Skeletal muscle satellite cell (primary cell): Measurements from ENCODE around the gene OXA1L.
A peak's percentile ranks its signal among the peaks of the same experiment; 100 is the strongest.
"Not testable (repeated sequence)": the region's sequence is repeated elsewhere in the genome, so short reads cannot be mapped to it uniquely, and the experiment has no call there.

Experiments used
- H3K27me3 ChIP-seq: 2 replicates; pipeline ENCODE4 v1.7.0; 2013; ENCODE audit warnings: low read length; ENCODE audit not compliant: control insufficient read depth, insufficient read depth
- H3K36me3 ChIP-seq: 2 replicates; pipeline ENCODE4 v1.7.0; 2013; ENCODE audit warnings: mild to moderate bottlenecking, control low read depth, low read length; ENCODE audit not compliant: insufficient read depth
- H3K4me1 ChIP-seq: 2 replicates; pipeline ENCODE4 v1.7.0; 2013; ENCODE audit warnings: low read length; ENCODE audit not compliant: control insufficient read depth, insufficient read depth
- H3K4me2 ChIP-seq: 2 replicates; pipeline ENCODE4 v1.7.0; 2013; ENCODE audit warnings: mild to moderate bottlenecking, low read length
- H3K4me3 ChIP-seq: 2 replicates; pipeline ENCODE4 v1.7.0; 2013; ENCODE audit warnings: low read length
- H3K9ac ChIP-seq: 2 replicates; pipeline ENCODE4 v1.7.0; 2013; ENCODE audit warnings: mild to moderate bottlenecking, low read depth, low read length, moderate library complexity
- H3K9me3 ChIP-seq: replicated peaks from 2 replicates; pipeline ENCODE4 v1.7.0; 2013; ENCODE audit warnings: mild to moderate bottlenecking, control low read depth, low read length

The OXA1L gene

DNA sequence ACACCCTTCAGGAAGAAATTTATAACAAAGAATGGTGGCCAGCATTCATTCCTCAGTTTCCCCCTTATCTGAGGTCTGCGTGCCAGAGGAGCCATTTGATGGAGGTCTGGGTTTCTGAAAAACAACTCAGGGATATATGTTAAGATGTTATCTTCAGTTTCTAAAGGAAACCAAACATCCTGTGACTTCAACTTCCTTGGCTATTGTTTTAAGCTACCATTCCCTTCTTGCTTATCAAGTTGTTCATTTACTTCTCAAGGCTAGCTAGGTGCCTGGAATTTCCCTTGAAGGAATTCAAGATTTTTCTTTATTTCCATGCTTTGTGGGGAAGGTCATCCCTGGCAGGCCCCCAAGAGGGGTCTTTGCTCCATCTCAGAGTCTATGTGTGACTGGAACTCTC lies 27.1 kb upstream of the OXA1L start:
- H3K4me3 ChIP-seq = no peak overlapping the region
- no peaks in the 10 kb centered on the region for H3K9me3 ChIP-seq
- H3K4me2 ChIP-seq = no peak overlapping the region
- peaks cover 11% of the 10 kb centered on the region for H3K27me3 ChIP-seq
- H3K36me3 ChIP-seq = no peaks in the 10 kb centered on the region
- no peaks in the 10 kb centered on the region for H3K4me1 ChIP-seq
- H3K9ac ChIP-seq = no peak overlapping the region

DNA sequence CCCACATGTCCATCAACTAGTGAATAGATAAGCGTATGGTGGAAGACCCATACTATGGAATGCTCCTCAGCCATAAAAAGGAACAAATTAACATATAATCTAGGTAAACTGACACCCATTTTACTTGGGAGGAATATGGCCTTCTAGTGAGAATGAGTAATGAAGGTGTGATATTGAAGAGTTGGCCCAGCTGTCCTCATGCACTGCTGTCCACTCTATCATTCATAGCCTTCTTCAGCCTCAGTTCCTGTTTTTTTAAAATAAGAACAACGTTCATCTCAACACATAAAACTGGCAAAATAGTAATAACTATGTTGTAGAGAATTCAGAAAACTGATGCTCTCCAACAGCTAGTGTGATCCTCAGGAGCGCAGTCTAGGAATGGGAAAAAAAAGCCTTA lies 26.5 kb upstream of the OXA1L start:
- no peak overlapping the region for H3K4me3 ChIP-seq
- H3K4me2 ChIP-seq = no peak overlapping the region
- H3K9me3 ChIP-seq = no peaks in the 10 kb centered on the region
- no peaks in the 10 kb centered on the region for H3K4me1 ChIP-seq
- H3K9ac ChIP-seq = no peak overlapping the region
- peaks cover 11% of the 10 kb centered on the region for H3K27me3 ChIP-seq
- no peaks in the 10 kb centered on the region for H3K36me3 ChIP-seq

DNA sequence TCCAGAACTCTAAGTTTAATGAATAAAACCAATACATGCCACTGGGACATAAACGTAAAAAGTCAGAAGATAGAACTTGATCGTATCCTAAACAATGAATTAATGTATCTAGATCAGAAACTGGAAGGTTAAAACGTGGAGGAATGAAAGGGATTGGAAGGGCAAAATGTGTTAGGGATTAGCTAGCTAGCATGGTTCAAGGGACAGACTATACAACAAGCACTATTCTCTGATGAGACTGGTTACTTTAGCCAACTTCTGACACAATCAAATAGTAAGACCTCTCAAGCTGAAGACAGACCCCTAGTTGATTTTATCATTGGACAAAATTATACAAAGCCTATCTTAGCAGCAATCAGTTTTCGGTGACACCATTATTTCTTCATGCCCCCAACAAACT lies 18.7 kb upstream of the OXA1L start:
- H3K36me3 ChIP-seq = no peaks in the 10 kb centered on the region
- H3K27me3 ChIP-seq = peaks cover 23% of the 10 kb centered on the region
- H3K4me2 ChIP-seq = no peak overlapping the region
- no peaks in the 10 kb centered on the region for H3K9me3 ChIP-seq
- no peaks in the 10 kb centered on the region for H3K4me1 ChIP-seq
- H3K9ac ChIP-seq = no peak overlapping the region
- H3K4me3 ChIP-seq = no peak overlapping the region

DNA sequence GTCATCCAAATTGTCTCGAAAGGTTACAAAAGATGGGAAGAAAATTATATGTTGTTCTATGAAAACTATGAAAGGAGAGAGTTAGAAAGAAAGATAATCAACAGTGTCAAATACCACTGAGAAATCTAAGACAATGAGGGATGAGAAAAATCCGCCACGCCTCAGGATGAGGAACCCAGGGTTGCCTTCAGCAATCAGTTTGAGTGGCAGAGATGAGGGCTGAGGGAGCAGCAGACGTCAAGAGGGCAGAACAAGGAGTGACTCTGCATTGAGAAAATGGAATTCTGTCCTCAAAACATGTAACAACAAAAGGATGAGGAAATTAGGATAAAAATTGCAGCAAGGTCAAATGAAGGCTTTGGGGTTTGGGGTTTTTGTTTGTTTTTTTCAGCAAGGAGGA lies 18.3 kb upstream of the OXA1L start:
- Histone ChIP-seq H3K9me3 (no peaks in the 10 kb centered on the region), H3K4me1 (no peaks in the 10 kb centered on the region), H3K27me3 (peaks cover 23% of the 10 kb centered on the region), H3K9ac (no peak overlapping the region), H3K4me2 (no peak overlapping the region), H3K36me3 (no peaks in the 10 kb centered on the region), H3K4me3 (no peak overlapping the region)

DNA sequence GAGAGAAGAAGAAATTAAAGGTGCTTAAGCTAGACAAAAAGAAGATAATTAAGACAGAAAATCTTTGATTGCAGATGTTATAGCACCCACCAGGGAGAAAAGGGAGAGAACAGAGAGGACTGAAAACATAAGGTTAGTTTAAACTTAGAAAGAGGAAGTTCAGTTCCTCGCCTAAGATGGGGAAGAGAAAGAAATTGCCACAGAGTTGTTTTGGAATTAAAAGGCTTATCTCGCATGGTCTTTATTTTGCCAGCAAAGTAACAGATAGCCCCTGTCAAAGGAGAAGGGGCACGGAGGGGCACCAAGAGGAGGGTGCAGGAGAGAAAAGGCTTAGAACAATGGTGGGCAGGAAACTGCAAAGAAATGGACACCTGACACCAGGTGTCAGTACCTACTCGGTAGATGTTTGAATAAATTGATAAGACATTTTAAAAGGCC lies 17.8 kb upstream of the OXA1L start:
- Histone ChIP-seq H3K9ac (no peak overlapping the region), H3K9me3 (no peaks in the 10 kb centered on the region), H3K36me3 (no peaks in the 10 kb centered on the region), H3K4me3 (no peak overlapping the region), H3K27me3 (peaks cover 23% of the 10 kb centered on the region), H3K4me2 (no peak overlapping the region), H3K4me1 (no peaks in the 10 kb centered on the region)

DNA sequence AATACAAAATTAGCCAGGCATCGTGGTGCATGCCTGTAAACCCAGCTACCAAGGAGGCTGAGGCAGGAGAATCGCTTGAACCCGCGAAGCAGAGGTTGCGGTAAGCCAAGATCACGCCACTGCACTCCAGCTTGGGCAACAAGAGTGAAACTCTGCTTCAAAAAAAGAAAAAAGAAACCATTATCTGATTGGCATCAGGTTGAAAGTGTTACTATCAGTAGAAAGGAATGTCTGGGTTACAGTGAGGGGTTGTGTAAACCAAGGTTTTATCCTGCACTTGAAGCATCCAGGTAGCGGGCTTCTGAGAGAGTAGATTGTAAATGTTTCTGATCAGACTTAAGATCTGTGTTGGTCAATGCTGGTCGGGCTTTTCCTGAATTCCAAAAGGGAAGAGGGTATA lies 14.1 kb upstream of the OXA1L start:
- Histone ChIP-seq H3K27me3 (peaks cover 23% of the 10 kb centered on the region), H3K4me3 (no peak overlapping the region), H3K9ac (no peak overlapping the region), H3K36me3 (no peaks in the 10 kb centered on the region), H3K4me2 (no peak overlapping the region), H3K4me1 (no peaks in the 10 kb centered on the region), H3K9me3 (no peaks in the 10 kb centered on the region)

DNA sequence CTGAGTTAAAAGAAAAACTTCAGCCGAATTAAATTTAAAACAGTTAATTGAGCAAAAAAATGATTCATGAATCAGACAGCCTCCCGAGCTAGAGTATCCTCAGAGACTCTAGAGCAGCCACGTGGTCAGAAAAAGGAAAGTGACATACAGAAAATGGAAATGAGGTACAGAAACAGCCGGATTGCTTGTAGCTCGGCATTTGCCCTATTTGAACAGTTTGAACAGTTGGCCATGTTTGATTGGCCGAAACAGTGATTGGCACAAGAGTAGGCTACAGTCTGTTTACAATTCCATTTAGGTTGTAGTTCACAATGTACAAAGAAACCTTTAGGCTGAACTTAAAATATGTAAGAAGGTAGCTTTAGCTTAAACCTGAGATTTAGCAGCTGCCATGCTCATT lies 12.9 kb upstream of the OXA1L start:
- H3K9ac ChIP-seq = no peak overlapping the region

DNA sequence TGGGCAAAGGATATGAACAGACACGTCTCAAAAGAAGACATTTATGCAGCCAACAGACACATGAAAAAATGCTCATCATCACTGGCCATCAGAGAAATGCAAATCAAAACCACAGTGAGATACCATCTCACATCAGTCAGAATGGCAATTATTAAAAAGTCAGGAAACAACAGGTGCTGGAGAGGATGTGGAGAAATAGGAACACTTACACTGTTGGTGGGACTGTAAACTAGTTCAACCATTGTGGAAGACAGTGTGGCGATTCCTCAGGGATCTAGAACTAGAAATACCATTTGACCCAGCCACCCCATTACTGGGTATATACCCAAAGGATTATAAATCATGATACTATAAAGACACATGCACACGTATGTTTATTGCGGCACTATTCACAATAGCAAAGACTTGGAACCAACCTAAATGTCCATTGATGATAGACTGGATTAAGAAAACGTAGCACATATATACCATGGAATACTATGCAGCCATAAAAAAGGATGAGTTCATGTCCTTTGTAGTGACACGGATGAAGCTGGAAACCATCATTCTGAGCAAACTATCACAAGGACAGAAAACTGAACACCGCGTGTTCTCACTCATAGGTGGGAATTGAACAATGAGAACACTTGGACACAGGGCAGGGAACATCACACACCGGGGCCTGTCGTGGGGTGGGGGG lies 8.4 kb upstream of the OXA1L start:
- H3K9me3 ChIP-seq, H3K27me3 ChIP-seq, H3K4me3 ChIP-seq, H3K36me3 ChIP-seq, H3K9ac ChIP-seq, H3K4me2 ChIP-seq, H3K4me1 ChIP-seq: not testable (repeated sequence)

More for the DNA sequence above, 12.9 kb upstream of the OXA1L start:
- Histone ChIP-seq H3K36me3 (no peaks in the 10 kb centered on the region), H3K9me3 (no peaks in the 10 kb centered on the region), H3K27me3 (peaks cover 14% of the 10 kb centered on the region), H3K4me1 (no peaks in the 10 kb centered on the region), H3K4me2 (peak overlapping the region; percentile 54), H3K4me3 (no peak overlapping the region)

DNA sequence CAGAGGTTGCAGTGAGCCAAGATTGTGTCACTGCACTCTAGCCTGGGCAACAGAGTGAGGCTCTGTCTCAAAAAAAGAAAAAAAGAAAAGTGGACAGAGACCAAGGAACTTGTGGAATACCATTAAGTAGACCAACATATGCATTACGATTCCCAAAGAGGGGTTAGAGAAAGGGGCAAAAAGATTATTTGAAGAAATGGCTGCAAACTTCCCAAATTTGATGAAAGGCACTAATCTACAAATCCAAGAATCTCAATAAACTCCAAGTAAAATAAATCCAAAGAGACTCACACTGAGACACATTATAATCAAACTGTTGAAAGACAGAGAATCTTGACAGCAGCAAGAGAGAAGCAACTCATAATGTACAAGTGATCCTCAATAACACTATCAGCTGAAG lies 4.8 kb upstream of the OXA1L start:
- no peak overlapping the region for H3K4me3 ChIP-seq
- no peaks in the 10 kb centered on the region for H3K27me3 ChIP-seq
- H3K4me2 ChIP-seq = no peak overlapping the region
- peaks cover 6% of the 10 kb centered on the region for H3K4me1 ChIP-seq
- H3K36me3 ChIP-seq = no peaks in the 10 kb centered on the region
- no peaks in the 10 kb centered on the region for H3K9me3 ChIP-seq
- H3K9ac ChIP-seq = no peak overlapping the region

DNA sequence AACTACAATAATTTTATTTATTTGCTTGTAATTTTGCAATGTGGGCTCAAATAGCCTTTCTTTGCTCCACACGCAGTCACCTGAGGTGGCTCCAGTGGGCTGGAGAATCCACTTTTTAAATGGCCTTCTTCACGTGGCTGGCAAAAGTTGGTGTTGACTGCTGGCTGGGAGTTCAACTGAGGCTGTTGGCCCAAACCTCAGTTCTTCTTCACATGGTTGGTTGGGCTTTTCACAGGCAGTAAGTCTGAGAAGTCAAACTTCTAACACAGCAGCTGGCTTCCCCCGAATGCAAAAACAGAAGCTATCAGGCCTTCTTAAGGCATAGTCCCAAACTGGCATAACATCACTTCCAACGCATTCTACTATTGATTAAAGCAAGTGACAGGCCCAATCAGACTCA lies 2.1 kb upstream of the OXA1L start:
- H3K9me3 ChIP-seq = no peaks in the 10 kb centered on the region
- H3K4me1 ChIP-seq = peaks cover 11% of the 10 kb centered on the region
- H3K4me2 ChIP-seq = no peak overlapping the region
- peaks cover 14% of the 10 kb centered on the region for H3K36me3 ChIP-seq
- H3K27me3 ChIP-seq = no peaks in the 10 kb centered on the region
- no peak overlapping the region for H3K9ac ChIP-seq
- no peak overlapping the region for H3K4me3 ChIP-seq

DNA sequence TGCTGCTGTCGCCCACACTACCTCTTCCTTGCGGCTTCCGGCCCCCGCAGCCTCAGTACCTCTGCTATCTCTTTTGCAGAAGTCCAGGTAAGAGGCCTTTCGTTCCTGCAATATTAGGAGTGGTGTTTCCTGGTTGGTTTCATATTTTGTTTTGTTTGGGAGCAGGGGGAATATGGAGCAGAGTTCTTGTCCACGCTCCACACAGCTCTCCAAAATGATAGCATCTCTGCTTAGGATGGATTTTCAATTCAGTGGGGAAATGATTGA lies 768 bp downstream of the OXA1L start:
- Histone ChIP-seq H3K4me2 (peak overlapping the region; percentile 83), H3K9me3 (no peaks in the 10 kb centered on the region), H3K4me3 (peak overlapping the region; percentile 95)

DNA sequence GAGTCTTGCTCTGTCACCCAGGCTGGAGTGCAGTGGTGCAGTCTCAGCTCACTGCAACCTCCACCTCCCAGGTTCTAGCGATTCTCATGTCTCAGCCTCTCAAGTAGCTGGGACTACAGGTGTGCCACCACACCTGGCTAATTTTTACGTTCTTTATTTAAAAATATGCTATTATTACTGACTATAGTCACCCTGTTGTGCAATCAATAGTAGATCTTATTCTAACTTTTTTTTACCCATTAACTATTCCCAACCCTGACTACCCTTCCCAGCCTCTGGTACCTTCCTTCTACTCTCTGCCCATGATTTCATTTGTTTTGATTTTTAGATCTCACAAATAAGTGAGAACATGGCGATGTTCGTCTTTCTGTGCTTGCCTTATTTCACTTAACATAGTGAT lies 2.5 kb downstream of the OXA1L start:
- H3K4me1 ChIP-seq = peaks cover 11% of the 10 kb centered on the region
- H3K4me2 ChIP-seq = no peak overlapping the region
- no peaks in the 10 kb centered on the region for H3K9me3 ChIP-seq
- H3K27me3 ChIP-seq = no peaks in the 10 kb centered on the region
- H3K4me3 ChIP-seq = no peak overlapping the region
- no peak overlapping the region for H3K9ac ChIP-seq
- peaks cover 49% of the 10 kb centered on the region for H3K36me3 ChIP-seq

More for the DNA sequence above, 768 bp downstream of the OXA1L start:
- peak overlapping the region; percentile 92 for H3K9ac ChIP-seq
- H3K36me3 ChIP-seq = peaks cover 40% of the 10 kb centered on the region
- peaks cover 11% of the 10 kb centered on the region for H3K4me1 ChIP-seq
- H3K27me3 ChIP-seq = no peaks in the 10 kb centered on the region
